22Rv1 (cell line): ENCODE measurements around the gene OLFM2.

Experiments used
- CTCF ChIP-seq: fragments of 450-650 bp; IDR thresholded peaks from 2 replicates; pipeline ENCODE4 v1.5.1; 2017; ENCODE audit warnings: mild to moderate bottlenecking
- ZFX ChIP-seq: fragments of 450-650 bp; IDR thresholded peaks from 2 replicates; pipeline ENCODE4 v1.6.1; 2017; ENCODE audit warnings: antibody characterized with exemption, borderline replicate concordance

DNA sequence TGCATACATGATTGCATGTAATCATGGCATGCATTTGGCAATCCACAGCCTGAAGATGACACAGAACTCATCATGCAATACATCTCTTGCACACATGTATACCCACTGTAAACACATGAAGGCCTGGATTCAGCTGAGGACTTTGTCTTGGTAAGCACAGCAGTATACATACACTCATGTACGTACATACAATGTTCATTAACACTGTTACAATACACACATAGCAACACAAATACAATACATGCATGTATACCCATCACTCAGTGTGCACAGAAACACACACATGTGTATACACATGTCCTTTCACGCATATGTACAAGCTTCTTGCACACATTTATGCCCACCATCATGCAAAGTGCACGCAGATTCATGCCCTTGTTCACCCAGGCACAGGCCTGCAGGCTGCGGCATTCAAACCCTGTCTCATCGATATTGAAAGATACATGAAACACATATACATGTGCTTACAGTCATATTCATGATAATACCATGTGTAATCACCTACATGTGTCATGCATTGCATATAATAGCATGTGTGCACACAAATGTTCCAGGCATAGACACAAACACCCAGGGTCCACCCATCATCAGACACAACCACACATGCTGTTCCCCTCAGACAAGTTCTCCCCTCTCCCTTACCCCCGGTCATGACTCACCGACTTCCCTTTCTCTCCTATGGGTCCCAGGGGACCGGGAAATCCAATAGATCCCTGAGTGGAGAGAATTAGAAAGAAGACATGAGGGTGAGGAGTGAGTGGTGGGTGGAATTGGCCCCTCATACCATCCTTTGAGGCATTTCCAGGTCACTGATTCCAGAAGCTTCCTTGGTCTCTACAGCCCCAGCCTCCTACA lies 45.3 kb upstream of the OLFM2 start:
- TF ChIP-seq CTCF, result no peak
- no peak for TF ChIP-seq ZFX
